ELF-1 (cell line): ENCODE results near the gene C22orf15.

Experiments used
- DNase-seq: peaks from one replicate; pipeline ENCODE4 v3.0.0-alpha.2; 2016; ENCODE audit warnings: low read depth, low spot score

Gene C22orf15

DNA sequence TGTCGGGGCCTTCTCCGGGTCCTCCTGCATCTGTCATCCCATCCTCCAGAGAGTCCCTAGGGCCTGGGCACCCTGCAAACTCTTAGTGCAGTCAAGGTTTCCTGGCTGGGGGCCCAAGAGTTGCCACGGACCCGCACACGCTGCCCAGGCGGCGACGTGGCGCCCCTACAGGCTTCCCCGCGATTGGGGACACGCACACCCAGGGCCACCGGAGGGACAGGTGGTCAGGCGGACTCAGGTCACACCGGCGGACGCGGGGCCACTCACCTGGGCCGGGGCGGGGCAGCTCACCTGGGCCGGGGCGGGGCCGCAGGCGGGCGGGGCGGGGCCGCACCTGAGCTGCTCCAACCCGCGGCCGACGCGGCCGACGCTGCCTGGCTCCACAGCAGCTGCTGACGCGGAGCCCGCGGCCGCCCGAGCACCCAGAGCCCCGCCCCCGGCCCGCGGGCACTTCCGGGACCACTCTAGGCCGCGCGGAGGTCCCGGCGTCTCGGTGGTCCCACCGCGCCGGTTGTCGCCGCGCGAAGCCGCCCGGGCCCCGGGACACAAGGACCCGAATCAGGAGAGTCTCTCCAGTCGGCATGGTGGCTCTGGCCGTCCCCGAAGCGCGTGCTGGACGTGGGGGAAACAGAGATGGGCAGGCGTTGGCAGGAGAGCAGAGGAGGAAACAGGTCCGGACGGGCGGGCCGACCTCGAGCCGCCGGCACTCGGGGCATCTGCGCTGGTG, 11.9 kb upstream of the C22orf15 start, which contains the start of gene ZNF70:
Gene ZNF70 (minus strand): TSS at position 399 of the 727 bp plus-strand sequence. CDS start 5,972 bp downstream, outside the sequence.
- peak; percentile 90 for DNase-seq

DNA sequence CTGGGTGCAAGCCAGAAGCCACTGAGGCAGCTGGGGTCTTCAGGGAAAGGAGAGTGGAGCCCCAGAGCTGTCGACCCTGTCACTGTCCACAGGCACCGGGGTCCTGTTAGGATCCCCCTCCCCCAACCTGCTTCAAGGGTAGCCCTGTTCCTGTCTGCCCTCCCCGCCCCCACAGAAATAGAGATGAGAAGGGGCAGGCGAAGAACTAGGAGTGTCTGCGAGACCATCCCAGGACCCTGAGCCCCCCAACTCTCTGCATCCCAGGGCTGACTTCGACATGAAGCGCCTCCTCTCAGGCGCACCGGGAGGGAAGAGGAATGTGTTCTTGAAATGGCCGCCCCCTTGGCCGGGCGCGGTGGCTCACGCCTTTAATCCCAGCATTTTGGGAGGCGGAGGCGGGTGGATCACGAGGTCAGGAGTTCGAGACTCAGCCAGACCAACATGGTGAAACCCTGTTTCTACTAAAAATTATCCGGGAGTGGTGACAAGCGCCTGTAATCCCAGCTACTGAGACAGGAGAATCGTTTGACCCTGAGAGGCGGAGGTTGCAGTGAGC, 11.3 kb upstream of the C22orf15 start:
- no peak for DNase-seq

DNA sequence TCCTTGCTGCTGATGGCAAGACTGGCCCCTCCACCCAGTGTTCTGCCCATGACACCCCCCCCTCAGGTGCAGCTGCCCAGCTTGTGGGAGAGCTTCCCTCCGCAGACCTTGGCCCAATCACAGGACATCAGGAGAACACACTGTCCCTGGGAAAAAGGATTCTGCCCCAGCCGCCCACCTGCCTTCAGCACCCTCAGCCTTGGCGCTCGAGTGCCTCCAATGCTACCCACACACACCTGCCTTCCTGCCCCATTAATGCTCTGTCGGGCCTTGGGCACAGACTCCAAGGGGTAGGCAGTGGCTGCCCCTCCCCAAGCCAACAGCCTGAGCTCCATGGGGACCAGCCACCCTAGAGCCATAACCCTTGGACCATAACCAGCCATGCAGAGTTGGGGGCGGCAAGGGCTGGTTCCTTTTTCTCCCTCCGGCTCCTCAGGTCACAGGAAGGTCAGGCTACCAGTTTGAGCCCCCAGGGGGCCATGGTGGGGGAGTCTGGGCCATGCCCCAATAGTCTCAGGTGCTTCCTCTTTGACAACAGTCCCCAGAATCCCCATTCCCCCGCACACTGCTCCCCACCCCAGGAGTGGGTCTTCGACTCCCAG, 10.6 kb upstream of the C22orf15 start:
- DNase-seq, result no peak

DNA sequence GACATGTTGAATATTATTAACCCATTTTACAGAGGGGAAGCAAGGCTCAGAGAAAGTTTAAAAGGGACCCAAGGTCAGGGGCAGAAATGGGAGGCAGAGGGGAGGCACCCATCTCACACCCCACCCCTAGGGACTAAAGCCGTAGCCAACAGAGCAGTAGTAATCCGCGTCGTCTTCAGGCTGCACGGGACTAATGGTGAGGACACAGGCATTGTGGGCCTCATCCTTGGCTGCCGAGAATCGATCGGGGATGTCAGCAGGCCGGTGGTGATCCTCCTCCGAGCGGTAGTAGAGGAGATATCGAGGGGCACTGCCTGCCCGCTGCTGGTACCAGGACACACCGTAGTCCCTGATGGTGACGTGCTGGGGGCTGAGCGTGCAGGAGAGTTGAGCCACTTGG, 10.0 kb upstream of the C22orf15 start:
- no peak for DNase-seq

DNA sequence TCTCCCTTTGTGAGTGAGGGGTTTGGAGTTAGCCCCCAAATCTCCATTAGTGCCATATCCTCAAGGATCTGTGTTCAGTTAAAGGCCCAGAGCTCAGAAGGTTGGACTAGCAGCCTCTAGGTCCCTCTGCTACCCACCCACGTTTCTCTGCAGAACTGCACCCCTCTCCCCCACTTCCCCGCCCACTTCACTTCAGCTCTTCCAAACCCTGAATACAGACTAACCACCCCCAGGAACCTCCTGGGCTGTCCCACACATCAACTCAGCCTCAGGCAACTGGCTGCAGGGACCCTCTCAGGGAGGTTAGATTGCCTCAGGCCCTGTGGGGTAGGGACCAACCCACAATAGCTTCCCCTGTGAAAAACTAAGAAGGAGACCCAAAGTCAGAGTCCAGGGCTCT, 9.4 kb upstream of the C22orf15 start:
- DNase-seq, result no peak

DNA sequence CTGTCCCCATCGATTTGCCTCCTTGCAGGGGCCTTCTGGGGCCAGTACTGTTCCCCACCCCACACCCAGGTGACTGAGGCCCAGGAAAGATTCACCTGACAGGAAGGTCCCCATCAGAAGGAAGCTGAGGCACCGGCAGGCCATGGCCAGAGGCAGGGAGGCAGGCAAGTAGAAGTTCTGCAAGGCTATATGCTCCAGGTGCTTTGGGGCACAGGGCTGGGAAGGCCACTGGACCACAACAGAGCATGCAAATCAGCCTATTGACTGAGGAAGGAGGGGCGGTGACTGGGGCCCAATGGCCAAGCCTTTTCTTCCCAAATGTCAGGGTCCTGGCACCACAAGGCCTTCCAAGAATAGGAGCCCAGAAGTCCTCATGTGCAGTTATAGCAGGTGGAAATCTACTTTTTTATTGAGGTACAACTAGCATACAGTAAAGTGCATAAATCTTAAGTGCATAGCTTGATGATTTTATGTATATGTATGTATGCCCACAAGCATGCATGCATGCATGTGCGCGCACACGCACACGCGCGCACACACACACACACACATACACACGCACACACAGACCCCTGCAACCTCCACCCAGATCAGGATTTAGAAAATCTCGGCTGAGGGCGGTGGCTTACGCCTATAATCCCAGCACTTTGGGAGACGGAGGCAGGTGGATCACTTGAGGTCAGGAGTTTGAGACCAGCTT, 8.4 kb upstream of the C22orf15 start, which contains the start of gene VPREB3:
Gene VPREB3 (minus strand): TSS at position 206 of the 700 bp plus-strand sequence. CDS start 62 bp downstream, at position 144.
- no peak for DNase-seq

DNA sequence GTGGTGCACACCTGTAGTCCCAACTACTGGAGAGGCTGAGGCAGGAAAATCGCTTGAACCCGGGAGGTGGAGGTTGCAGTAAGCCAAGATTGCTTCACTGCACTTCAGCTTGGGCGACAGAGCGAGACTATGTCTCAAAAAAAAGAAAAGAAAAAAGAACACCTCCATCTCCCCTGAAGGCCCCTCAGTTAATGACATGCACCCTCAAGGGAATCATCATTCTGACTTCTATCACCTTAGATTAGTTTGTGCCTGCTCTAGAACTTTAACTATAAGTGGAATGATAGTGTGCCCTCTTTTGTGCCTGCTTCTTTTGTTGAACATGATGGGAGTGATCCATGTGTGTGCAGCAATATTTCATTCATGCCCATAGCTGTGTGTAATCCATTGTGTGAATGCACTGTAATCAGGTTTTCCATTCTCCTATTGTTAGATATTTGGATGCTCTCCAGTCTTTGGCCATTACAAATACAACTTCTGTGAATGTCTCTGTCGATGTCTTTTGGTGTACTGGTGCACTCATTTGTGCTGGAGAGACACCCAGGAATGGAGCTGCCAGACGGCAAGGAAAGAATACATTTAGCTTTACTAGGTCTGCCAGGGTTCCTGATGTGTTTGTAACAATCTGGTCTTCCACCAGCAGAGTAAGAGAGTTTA, 7.7 kb upstream of the C22orf15 start:
- no peak for DNase-seq

DNA sequence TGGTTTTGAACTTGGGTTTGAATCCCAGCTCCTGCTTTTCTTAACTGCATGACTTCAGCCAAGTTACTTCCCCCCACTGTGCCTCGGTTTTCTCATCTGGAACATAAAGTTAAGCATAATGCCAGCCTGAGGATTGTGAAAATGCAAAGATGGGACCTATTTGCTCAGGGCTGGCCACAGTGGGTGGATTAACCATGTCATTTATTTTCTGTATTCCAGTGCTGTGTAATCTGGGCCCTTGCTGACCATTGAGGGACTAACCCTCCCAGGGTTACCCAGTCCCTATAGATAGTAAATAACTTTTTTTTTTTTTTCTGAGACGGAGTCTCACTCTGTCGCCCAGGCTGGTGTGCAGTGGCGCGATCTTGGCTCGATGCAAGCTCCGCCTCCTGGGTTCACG, 7.1 kb upstream of the C22orf15 start:
- no peak for DNase-seq

DNA sequence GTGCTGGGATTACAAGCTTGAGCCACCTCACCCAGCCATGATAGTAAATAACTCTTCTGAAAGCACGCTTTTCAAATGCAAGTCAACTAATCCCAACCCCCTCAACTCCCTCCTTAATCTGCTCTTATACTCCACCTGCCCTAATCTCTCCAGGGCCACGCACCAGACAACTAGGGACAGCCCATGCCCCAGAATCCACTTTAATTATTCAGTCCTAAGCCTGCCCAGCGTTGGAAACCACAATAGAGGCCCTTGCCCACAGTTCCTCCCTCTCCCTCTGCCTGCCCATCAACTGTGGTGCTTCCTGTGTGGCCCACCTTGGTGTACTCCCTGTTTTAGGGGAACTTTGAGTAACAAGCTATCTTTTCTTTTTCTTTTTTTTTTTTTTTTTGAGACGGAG, 5.9 kb upstream of the C22orf15 start:
- DNase-seq, result no peak

DNA sequence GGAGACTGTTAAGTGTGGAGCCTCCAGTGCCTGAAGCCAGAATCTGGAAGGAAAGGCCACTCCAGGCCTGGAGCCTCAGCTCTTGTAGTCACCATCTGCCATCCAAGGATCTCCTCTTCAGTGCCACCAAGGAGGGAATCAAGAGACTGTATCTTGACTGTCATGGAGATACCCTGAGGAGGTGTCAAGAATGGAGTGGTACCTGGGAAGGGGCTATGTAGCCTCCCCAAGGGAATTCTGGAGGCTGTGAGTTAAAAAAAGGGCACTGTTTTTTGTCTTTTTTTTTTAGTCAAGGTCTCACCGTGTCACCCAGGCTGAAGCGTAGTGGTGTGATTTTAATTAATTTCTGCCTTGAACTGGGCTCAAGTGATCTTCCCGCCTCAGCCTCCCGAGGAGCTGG, 3.2 kb upstream of the C22orf15 start:
- no peak for DNase-seq

DNA sequence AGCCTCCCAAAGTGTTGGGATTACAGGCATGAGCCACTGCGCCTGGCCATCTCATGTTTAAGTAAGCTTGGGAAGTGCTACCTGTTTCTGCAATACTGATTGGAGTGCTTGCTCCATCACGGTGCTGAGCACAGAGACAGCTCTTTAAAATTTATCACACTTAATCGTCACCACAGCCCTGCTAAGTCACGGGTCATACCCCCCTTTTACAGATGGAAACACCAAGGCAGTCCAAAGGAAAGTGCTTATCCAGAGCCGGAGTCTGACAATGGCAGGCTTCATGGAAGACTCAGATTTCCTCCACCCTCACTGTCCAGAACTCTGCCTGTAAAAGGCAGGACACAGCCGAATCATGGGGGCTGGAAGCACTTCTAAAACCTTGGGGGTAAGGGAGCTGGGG, 2.7 kb upstream of the C22orf15 start:
- no peak for DNase-seq

DNA sequence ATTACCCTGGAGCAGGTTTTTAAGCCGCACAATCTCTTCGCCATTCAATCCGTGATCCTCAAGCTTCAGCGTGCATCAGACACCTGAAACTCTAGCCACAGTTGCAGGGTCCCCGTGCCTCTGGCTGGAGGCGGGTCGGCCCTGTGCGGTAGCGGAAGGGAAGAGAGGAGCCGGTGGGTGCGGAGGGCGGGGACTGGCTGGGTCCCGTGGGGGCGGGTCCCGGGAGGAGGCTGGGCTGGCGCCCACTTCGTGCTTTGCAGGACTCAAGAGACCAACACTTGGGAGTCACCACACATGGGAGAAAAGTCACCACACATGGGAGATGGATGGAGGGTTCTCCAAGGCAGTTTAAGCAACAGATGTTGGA, 772 bp downstream of the C22orf15 start:
- DNase-seq, result no peak

DNA sequence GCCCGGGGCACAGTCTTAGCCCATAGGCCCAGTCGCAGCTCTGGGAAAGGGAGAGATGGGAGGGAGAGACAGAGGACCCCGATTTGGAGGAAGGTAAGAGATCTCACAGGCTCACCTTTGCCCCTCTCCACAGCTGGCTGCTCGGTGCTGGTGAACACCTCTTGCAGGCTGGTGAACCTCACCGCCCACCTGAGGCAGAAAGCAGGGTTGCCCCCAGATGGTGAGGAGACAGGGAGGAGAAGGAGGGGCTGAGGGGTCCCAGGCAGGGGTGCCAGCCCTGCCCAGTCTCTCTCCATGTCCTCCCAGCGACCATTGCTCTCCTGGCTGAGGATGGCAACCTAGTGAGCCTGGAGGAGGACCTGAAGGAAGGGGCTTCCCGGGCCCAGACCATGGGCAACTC, 1.2 kb downstream of the C22orf15 start:
- no peak for DNase-seq

DNA sequence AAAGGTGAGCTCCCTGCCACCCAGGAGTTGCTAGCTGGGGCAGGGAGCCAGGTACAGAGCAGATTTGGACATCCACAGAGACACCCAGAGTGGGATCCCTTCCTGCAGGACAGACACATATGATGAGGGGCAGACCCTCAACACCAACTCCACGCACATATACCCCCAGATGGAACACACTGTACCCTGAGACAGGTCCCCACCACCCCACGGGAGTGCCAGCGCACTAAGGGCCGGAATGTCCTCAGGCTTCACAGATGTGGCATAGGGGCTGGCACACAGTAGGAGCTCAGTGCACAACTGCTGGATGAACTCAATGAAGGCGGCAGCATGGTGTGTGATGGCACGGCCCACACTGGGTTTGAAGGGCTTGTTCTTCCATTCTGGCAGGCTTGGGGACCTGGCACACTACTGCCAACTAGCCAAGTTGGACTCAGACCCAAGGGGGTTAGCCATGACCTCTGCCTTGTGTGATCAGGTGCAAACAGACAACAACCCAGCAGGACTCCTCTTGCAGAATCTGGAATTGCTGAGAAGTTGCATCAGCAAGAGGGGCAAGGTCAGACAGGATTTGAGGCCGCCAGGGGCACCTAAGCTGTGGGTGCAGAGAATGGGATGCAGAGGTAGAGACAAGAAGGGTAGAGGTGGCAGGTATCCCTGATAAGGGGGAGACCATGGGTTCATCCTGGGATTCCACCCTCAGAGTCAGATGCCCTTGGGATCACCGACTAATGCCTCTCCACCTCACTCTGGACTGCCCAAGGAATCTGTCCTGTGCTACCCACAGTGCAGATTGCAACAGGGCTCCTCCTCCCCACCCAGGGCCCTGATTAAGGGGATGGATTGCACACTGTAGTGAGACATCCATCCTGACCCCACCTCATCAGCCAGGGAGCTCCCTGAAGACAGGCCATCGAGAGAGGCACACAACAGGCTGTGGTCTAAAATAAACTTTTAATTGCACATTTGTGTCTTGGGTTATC, 2.4 kb downstream of the C22orf15 start:
- no peak for DNase-seq

DNA sequence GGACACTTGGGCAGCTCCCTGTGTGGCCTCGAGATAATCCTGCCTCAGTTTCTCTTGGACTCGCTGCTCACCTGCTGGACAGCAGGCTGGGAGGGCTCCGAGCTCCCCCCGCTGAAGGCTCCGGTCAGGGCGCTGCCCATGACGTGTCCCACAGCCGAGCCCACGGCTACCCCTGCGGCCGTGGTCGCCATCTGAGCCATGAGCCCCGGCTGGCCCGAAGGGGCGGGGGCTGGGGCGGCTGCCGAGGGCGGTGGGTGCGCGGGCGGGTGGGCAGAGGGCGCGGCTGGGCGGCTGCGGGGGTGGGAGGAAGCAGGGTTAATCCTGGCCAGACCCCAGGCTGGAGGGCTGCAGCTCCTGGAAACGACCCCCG, 4.5 kb downstream of the C22orf15 start:
- DNase-seq, result no peak

DNA sequence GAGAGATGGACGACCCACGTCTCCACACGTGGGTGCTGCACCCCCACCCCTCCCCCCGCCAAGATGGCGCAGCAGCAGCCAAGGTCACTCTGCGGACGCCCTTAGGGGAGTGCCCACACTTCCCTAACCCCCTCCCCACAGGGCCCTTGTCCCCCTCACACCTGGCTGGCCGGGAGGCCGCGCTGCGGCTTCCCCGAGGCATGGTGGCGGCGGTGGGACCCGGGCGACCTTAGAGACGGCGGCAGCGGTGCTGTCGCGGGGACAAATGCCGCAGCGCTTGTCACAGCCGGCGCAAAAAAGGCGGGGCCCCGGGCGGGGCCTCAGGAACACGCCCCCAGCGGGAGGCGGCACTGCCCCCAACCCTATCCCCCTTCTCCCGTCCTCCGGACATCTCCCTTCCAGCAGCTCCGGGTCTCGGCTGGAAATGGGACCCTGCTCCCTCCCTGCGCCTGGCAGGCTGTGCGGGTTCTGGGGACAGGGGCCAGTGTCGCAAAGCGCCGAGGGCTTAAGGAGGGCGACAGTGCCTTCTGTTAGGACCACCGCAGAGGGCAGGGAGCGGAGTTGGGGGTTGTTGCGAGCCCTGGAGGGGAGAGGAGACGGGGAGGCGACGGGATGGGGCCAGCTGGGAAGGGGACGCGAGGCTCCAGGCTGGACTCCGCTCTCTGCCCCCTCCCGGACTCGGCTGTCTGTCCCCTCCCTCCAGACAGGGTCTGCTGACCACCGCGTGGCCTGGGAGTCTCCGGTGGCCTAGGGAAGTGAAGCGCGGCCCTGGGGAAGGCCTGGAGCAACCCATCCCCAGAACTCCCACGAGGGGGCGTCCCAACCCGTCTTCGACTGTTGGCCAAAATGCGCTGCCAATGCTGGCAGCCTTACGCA, 5.1 kb downstream of the C22orf15 start, which contains the start of gene CHCHD10:
Gene CHCHD10 (minus strand): TSS at position 300 of the 876 bp plus-strand sequence. CDS start 98 bp downstream, at position 202.
- peak; percentile 92 for DNase-seq

DNA sequence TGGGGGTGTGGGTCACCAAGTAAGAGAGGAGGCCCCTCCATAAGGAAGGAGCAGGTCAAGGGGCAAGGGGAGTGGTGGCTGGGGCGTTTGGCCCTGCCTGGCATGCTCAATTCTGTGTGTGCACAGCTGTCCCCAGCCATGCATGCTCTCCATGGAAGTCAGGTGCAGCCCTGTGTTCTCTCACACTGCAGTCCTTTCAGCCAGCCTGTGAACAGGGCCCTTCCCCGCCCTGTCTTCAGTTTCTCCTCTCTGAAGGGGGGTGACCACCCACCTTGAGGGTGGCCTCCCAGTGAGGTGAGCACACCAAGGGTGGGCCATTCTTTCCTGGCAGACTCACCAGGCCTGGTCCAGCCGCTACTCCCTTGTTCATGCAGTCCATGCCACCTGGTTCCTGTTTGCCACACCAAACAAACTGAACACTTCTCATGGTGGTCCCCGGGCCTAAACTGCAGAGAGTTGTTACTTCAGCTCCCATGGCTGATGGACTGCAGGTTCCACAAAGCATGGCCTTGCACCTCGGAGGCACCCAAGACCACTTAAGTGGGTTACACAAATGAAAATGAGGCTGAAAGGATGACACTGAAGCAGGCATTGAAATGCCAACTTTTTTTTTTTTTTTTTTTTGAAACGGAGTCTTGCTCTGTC, 6.7 kb downstream of the C22orf15 start:
- no peak for DNase-seq

DNA sequence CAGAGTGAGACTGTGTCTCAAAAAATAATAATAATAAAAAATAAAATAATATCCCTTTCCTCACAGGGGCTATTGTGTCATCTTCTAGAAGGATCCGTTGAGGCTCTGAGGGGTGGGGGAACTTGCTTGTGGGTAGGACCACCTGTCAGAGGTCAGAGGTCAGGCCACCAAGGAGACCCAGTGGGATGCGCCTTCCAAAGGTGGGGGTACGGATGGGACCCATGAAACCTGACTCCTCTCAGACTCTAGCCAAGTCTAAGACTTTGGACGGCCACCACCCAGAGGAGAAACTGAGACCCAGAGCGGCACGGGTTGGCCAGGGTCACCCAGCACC, 9.5 kb downstream of the C22orf15 start:
- DNase-seq, result no peak
